Adrenal gland (tissue), 5 donors: ENCODE data around the gene IL17RD.

Experiments
- CTCF ChIP-seq, 6 experiments: fragments of 450-650 bp in 4 of 6; fragments of 200-600 bp in 2 of 6; sonication (generic) in 1 of 6; IDR thresholded peaks; 1 replicate in 5 of 6; 2 replicates in 1 of 6; pipeline versions ENCODE4 v1.5.1 to v1.8.0; 2016 to 2021; ENCODE audit warnings: antibody characterized with exemption in 6 of 6, mild to moderate bottlenecking in 2 of 6, moderate library complexity in 1 of 6
- POLR2A ChIP-seq, 2 donors: fragments of 450-650 bp; IDR thresholded peaks; one replicate each; pipeline ENCODE4 v1.6.1; 2017; ENCODE audit warnings: antibody characterized with exemption in 2 of 2, mild to moderate bottlenecking in 2 of 2, moderate library complexity in 1 of 2
- donor health status: DM: no; HTN: no; CAD: no.

DNA sequence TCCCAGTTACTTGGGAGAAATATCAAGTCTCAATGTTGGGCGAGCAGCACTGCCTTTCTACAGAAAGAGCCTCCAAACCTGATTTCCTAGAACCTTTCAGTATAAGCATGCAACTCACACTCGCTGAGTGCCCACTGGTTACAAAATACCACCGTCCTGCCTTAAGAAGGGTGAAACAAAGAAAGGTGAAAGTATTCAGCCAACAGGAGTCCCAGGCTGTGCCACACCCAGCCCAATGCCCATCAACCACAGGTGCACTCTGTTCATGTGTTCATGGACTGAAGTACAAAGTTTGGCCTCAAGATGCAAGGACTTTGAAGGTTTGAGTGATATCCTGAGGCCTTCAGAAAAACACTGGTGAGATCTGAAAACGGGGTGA, 34.0 kb downstream of the IL17RD start:
- TF ChIP-seq CTCF (IDR thresholded peaks at IDR 0.05) (no peak), POLR2A (IDR thresholded peaks at IDR 0.05) (no peak)
